Thoracic aorta (tissue), 2 donors: Measurements from ENCODE around the gene CAPNS1. TPM values are rescaled to one million over a fixed set of nuclear protein-coding genes. Genes with fewer than 3 reads are reported as not detected.
A peak's percentile ranks its signal among the peaks of the same experiment; 100 is the strongest.

Experiments
- ATAC-seq: fragments of 150-250 bp; one replicate; pipeline ENCODE4 v1.8.0; 2017; ENCODE audit warnings: low read depth; ENCODE audit not compliant: insufficient number of reproducible peaks, low FRiP score
- DNase-seq: peaks from one replicate; pipeline ENCODE4 v3.0.0-alpha.2; 2020; ENCODE audit warnings: low spot score
- H3K27ac ChIP-seq, 2 donors: fragments of 200-600 bp; sonication (generic); 1 replicate in 1 of 2; 2 replicates in 1 of 2; pipeline ENCODE4 v1.5.1; 2016; ENCODE audit warnings: mild to moderate bottlenecking in 2 of 2, moderate library complexity in 2 of 2
- H3K27me3 ChIP-seq: fragments of 200-600 bp; sonication (generic); replicated peaks from 2 replicates; pipeline ENCODE4 v1.6.0; 2016; ENCODE audit warnings: mild to moderate bottlenecking; ENCODE audit not compliant: insufficient read depth
- H3K36me3 ChIP-seq: fragments of 200-600 bp; sonication (generic); one replicate; pipeline ENCODE4 v1.5.1; 2016
- H3K4me1 ChIP-seq, 2 donors: fragments of 200-600 bp; sonication (generic); 1 replicate in 1 of 2; 2 replicates in 1 of 2; pipeline versions ENCODE4 v1.5.1 to v1.6.0; 2016; ENCODE audit warnings: low read depth in 2 of 2, mild to moderate bottlenecking in 1 of 2; ENCODE audit not compliant: control insufficient read depth in 1 of 2
- H3K4me3 ChIP-seq: fragments of 200-600 bp; sonication (generic); 2 replicates; pipeline ENCODE4 v1.5.1; 2016; ENCODE audit warnings: mild to moderate bottlenecking
- H3K9me3 ChIP-seq: fragments of 200-600 bp; sonication (generic); 2 replicates; pipeline ENCODE4 v1.5.1; 2016
- CTCF ChIP-seq: fragments of 200-600 bp; sonication (generic); IDR thresholded peaks from one replicate; pipeline ENCODE4 v1.5.1; 2019; ENCODE audit warnings: antibody characterized with exemption
- total RNA-seq, 2 donors: library from RNA; depleted of rRNA; stranded (reverse); fragments of >200 nt; gene quantifications; one replicate each; pipeline versions ENCODE4 v1.1.0 to v1.2.3, GENCODE V29; 2016

Gene CAPNS1
- total RNA-seq, 2 donors from 2014 or later, result 161 to 220 TPM

- H3K4me3 ChIP-seq, result peak within 1 kb of the TSS; percentile 92
- H3K4me1 ChIP-seq, result peaks cover 18 to 30% of the 10 kb centered on the region in 2 donors
- H3K27me3 ChIP-seq, result no peaks in the 10 kb centered on the region
- ATAC-seq, result peak; percentile 4
- H3K36me3 ChIP-seq, result peaks cover 14% of the 10 kb centered on the region
- H3K27ac ChIP-seq, result peak within 1 kb of the TSS; percentile 68 to 86
- TF ChIP-seq CTCF, result no peak
- no peaks in the 10 kb centered on the region for H3K9me3 ChIP-seq
- DNase-seq, result peak; percentile 42
Observed at GRCh38 chr19:36115453-36116343, 24.2 kb upstream of the CAPNS1 start, which contains the start of gene TBCB. TBCB (plus strand) TSS chr19:36115468; CDS start chr19:36115561, 93 bp downstream.

DNA sequence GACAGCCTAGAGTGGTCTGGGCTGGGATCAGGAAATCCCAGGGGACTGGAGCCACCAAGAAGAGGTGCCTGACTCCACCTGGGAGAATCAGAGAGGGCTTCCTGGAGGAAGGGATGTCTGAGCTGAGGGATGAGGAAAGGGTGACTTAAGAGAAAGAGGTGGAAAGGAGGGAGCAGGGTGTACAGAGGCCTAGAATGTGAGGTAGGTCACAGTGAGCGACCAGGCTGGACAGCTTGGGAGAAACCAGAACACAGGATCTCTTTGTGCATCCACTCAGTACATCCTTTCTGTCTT lies 23.6 kb upstream of the CAPNS1 start:
- H3K4me3 ChIP-seq, result peak overlapping the region; percentile 92

GRCh38 chr19:36120092-36120983 lies 19.5 kb upstream of the CAPNS1 start:
- DNase-seq (no peak), ATAC-seq (no peak)
- no peaks in the 10 kb centered on the region for H3K9me3 ChIP-seq
- no peaks in the 10 kb centered on the region for H3K27me3 ChIP-seq
- peaks cover 37% of the 10 kb centered on the region for H3K36me3 ChIP-seq
- no peak overlapping the region for H3K27ac ChIP-seq
- TF ChIP-seq CTCF, result no peak
- H3K4me3 ChIP-seq, result no peak overlapping the region
- peaks cover 8 to 16% of the 10 kb centered on the region in 2 donors for H3K4me1 ChIP-seq

More for the DNA sequence above, 23.6 kb upstream of the CAPNS1 start:
- Histone ChIP-seq H3K9me3 (no peaks in the 10 kb centered on the region), H3K27me3 (no peaks in the 10 kb centered on the region), H3K27ac (peak overlapping the region; percentile 68 to 86), H3K4me1 (peaks cover 18 to 30% of the 10 kb centered on the region in 2 donors), H3K36me3 (peaks cover 14% of the 10 kb centered on the region)
- TF ChIP-seq CTCF, result no peak
- ATAC-seq (no peak), DNase-seq (no peak)

DNA sequence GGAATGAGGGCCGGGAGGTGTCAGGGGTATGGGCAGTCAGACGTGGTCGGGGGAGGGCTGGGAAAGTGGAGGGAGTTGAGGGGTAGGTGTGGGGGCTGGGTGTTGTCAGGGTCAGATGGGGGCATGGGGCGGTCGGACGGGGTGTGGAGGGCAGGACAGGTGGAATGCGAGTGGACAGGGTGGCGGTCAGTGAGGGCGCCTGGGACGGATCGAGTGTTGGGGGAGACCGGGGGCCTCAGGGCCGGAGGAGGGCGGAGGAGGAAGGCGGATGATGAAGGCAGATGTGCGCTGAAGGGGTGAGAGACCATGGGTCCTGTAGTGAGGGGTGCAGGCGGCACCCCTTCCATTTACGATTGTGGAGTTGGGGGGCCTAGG lies 18.9 kb upstream of the CAPNS1 start:
- Histone ChIP-seq H3K9me3 (no peaks in the 10 kb centered on the region), H3K27me3 (no peaks in the 10 kb centered on the region), H3K4me3 (no peak overlapping the region), H3K4me1 (peaks cover 8 to 15% of the 10 kb centered on the region in 2 donors), H3K36me3 (peaks cover 39% of the 10 kb centered on the region), H3K27ac (no peak overlapping the region)
- ATAC-seq, result no peak
- no peak for DNase-seq
- TF ChIP-seq CTCF, result no peak
